Endothelial cell of umbilical vein (primary cell): ENCODE data around the gene TRPM3. TPM values are rescaled to one million over a fixed set of nuclear protein-coding genes. Genes with fewer than 3 reads are reported as not detected.

Source experiments
- BruUV-seq: library from RNA; stranded (reverse); fragments of 400-500 nt; replicated peaks from 2 replicates; lab custom pipeline; 2021; lab: Mats Ljungman, UMichigan
- CTCF ChIA-PET: fragments of 300-600, 350-600 bp; sonication (Branson Sonifier 250); formaldehyde crosslinking; loops from one replicate; lab custom pipeline; 2021; ENCODE audit warnings: antibody characterized with exemption, inconsistent platforms; lab: Charles Lee
- POLR2A ChIA-PET: fragments of 300-600, 350-600 bp; sonication (Branson Sonifier 250); formaldehyde crosslinking; loops from one replicate; lab custom pipeline; 2021; ENCODE audit warnings: antibody characterized with exemption, inconsistent platforms; lab: Charles Lee
- DNase-seq: peaks from one replicate; pipeline ENCODE4 v3.0.0-alpha.2; 2011; ENCODE audit warnings: low read depth, low spot score
- FAIRE-seq: peaks from 2 replicates; lab custom pipeline; 2011; peaks lifted over from hg19 to GRCh38; lab: Jason Lieb, UNC
- H2AFZ ChIP-seq: 2 replicates; pipeline ENCODE4 v1.6.0; 2012; ENCODE audit warnings: low read depth, low read length, control low read depth, inconsistent platforms
- H3K27ac ChIP-seq: 2 replicates; pipeline ENCODE4 v1.5.1; 2011; ENCODE audit warnings: low read depth, mild to moderate bottlenecking, control low read depth, low read length, moderate library complexity; ENCODE audit not compliant: insufficient read depth
- H3K27me3 ChIP-seq, 2 experiments: 2 replicates each; pipeline versions ENCODE4 v1.6.0 to v1.6.1; 2011; ENCODE audit warnings: low read length in 2 of 2, mixed read lengths in 1 of 2; ENCODE audit not compliant: control insufficient read depth in 2 of 2, insufficient read depth in 2 of 2
- H3K36me3 ChIP-seq, 2 experiments: 2 replicates in 1 of 2; 3 replicates in 1 of 2; pipeline ENCODE4 v1.5.1; 2011; ENCODE audit warnings: low read length in 2 of 2, mild to moderate bottlenecking in 1 of 2, moderate library complexity in 1 of 2; ENCODE audit not compliant: control insufficient read depth in 2 of 2, insufficient read depth in 2 of 2; ENCODE audit errors: extremely low read depth in 1 of 2
- H3K4me1 ChIP-seq: 3 replicates; pipeline ENCODE4 v1.5.1; 2011; ENCODE audit warnings: mild to moderate bottlenecking, low read length; ENCODE audit not compliant: control insufficient read depth, insufficient read depth; ENCODE audit errors: extremely low read depth
- H3K4me2 ChIP-seq: 2 replicates; pipeline ENCODE4 v1.6.1; 2011; ENCODE audit warnings: low read length, control low read depth, mixed read lengths; ENCODE audit not compliant: insufficient read depth
- H3K4me3 ChIP-seq, 3 experiments: fragments of 200-600 bp in 1 of 3; sonication (generic), shearing (Covaris generic) in 1 of 3; replicated peaks in 1 of 3; 2 replicates each; pipeline ENCODE4 v1.5.1; 2011 to 2016; ENCODE audit warnings: control low read depth in 3 of 3, low read length in 3 of 3, mild to moderate bottlenecking in 2 of 3, inconsistent platforms in 1 of 3, low read depth in 1 of 3, moderate library complexity in 1 of 3; ENCODE audit not compliant: insufficient read depth in 1 of 3
- H3K79me2 ChIP-seq: 2 replicates; pipeline ENCODE4 v1.6.0; 2012; ENCODE audit warnings: low read length, inconsistent platforms; ENCODE audit not compliant: control insufficient read depth, insufficient read depth
- H3K9ac ChIP-seq: replicated peaks from 2 replicates; pipeline ENCODE3; 2011; ENCODE audit warnings: low read length, control low read depth; ENCODE audit not compliant: insufficient read depth; ENCODE audit errors: extremely low read depth
- H3K9me1 ChIP-seq: replicated peaks from 3 replicates; pipeline ENCODE4 v1.6.0; 2011; ENCODE audit warnings: mild to moderate bottlenecking, low read length; ENCODE audit not compliant: control insufficient read depth, insufficient read depth; ENCODE audit errors: extremely low read depth
- H3K9me3 ChIP-seq: replicated peaks from 2 replicates; pipeline ENCODE4 v1.5.1; 2012; ENCODE audit warnings: low read length, inconsistent platforms; ENCODE audit not compliant: control insufficient read depth, insufficient read depth
- H4K20me1 ChIP-seq: replicated peaks from 2 replicates; pipeline ENCODE3; 2011; ENCODE audit warnings: mild to moderate bottlenecking, low read length; ENCODE audit not compliant: control insufficient read depth, insufficient read depth; ENCODE audit errors: extremely low read depth
- CTCF ChIP-seq, 2 donors: IDR thresholded peaks; 1 replicate in 1 of 2; 2 replicates in 1 of 2; pipeline ENCODE4 v1.5.1; 2011; ENCODE audit warnings: low read length in 2 of 2, mild to moderate bottlenecking in 2 of 2, moderate library complexity in 2 of 2, control low read depth in 1 of 2, inconsistent platforms in 1 of 2, low read depth in 1 of 2; ENCODE audit not compliant: insufficient read depth in 1 of 2; ENCODE audit errors: extremely low read depth in 1 of 2
- EZH2 ChIP-seq: IDR thresholded peaks from 2 replicates; pipeline ENCODE4 v1.6.1; 2012; ENCODE audit warnings: borderline replicate concordance, low read depth, mild to moderate bottlenecking, moderate library complexity, low read length, inconsistent platforms; ENCODE audit not compliant: severe bottlenecking
- FOS ChIP-seq: IDR thresholded peaks from 2 replicates; pipeline ENCODE4 v1.6.1; 2011; ENCODE audit warnings: mild to moderate bottlenecking, low read length, moderate library complexity, borderline replicate concordance; ENCODE audit not compliant: insufficient read depth
- GATA2 ChIP-seq: IDR thresholded peaks from 2 replicates; pipeline ENCODE4 v1.7.0; 2011; ENCODE audit warnings: low read depth, mild to moderate bottlenecking, moderate library complexity, mixed read lengths, low read length; ENCODE audit not compliant: insufficient read length, insufficient read depth
- JUN ChIP-seq: IDR thresholded peaks from 2 replicates; pipeline ENCODE4 v1.6.1; 2011; ENCODE audit warnings: borderline replicate concordance, low read depth; ENCODE audit not compliant: insufficient read length, insufficient read depth
- MAX ChIP-seq: IDR thresholded peaks from 2 replicates; pipeline ENCODE4 v1.6.1; 2011; ENCODE audit not compliant: insufficient read depth, insufficient read length
- MYC ChIP-seq: IDR thresholded peaks from one replicate; pipeline ENCODE4 v1.6.1; 2011; ENCODE audit warnings: mild to moderate bottlenecking, low read depth, low read length
- POLR2A ChIP-seq: IDR thresholded peaks from 2 replicates; pipeline ENCODE4 v1.6.1; 2012; ENCODE audit warnings: low read depth, mild to moderate bottlenecking, control low read depth, low read length
- POLR2AphosphoS5 ChIP-seq: IDR thresholded peaks from 2 replicates; pipeline ENCODE4 v1.6.1; 2012; ENCODE audit warnings: low read depth, mild to moderate bottlenecking, control low read depth, low read length, moderate library complexity; ENCODE audit not compliant: insufficient read depth
- dilution Hi-C: fragments of 300-500 bp; cut with MboI; formaldehyde crosslinking; loops from one replicate; pipeline ENCODE4 v1.15.0; 2019; ENCODE audit warnings: low sequenced_read_pairs; ENCODE audit not compliant: extremely low pct_ligation_motif_present
- intact Hi-C: fragments of 100-400 bp; cut with micrococcal nuclease; formaldehyde crosslinking; loops from one replicate; pipeline ENCODE4 v1.10.0; 2022
- polyA plus RNA-seq, 4 experiments: library from polyadenylated mRNA; depleted of rRNA in 3 of 4; stranded (reverse) in 3 of 4; unstranded in 1 of 4; fragments of >200 nt; gene quantifications; 2 replicates each; pipeline versions ENCODE4 v1.2.1 to v1.2.3, GENCODE V29; 2011 to 2012; ENCODE audit warnings: missing spikeins in 1 of 4
- total RNA-seq: library from RNA; stranded (reverse); gene quantifications from 2 replicates; pipeline ENCODE4 v1.2.3, GENCODE V29; 2021

Gene TRPM3
- total and polyA plus RNA-seq, 2 donors (not counting 3 experiments of a cell fraction or from before 2014, with no cell fraction given): 0.17 to 0.33 TPM

GRCh38 chr9:70959366-70959765, 162.1 kb downstream of the TRPM3 start:
- Histone ChIP-seq H3K27me3 (peaks cover 3 to 8% of the 10 kb centered on the region in 2 experiments), H3K9ac (no peak overlapping the region), H3K79me2 (no peaks in the 10 kb centered on the region), H3K4me3 (no peak overlapping the region), H3K9me3 (no peaks in the 10 kb centered on the region), H2AFZ (no peak overlapping the region), H3K36me3 (no peaks in the 10 kb centered on the region), H3K9me1 (no peaks in the 10 kb centered on the region), H3K4me1 (peaks cover 2% of the 10 kb centered on the region), H3K27ac (no peak overlapping the region), H3K4me2 (no peak overlapping the region), H4K20me1 (no peaks in the 10 kb centered on the region)
- DNase-seq (no peak), FAIRE-seq (no peak)
- dilution Hi-C loops (no loop called here), intact Hi-C loops (no loop called here)
- ChIA-PET POLR2A (no interaction called here), CTCF (interaction anchor here (0.7 to 0.9 kb wide), 2 partner anchors 35 to 94 kb away, joined by 3 read pairs; no protein-coding TSS in a partner anchor)
- no peak for TF ChIP-seq POLR2AphosphoS5
- TF ChIP-seq GATA2: no peak
- no peak for TF ChIP-seq POLR2A
- TF ChIP-seq MYC: no peak
- TF ChIP-seq CTCF (IDR thresholded peaks at IDR 0.05; ENCODE audit: extremely low read depth in 1 of 2, insufficient read depth in 1 of 2, low read depth in 1 of 2, low read length in 2 of 2): no peak
- TF ChIP-seq JUN: no peak
- TF ChIP-seq EZH2: no peak
- no peak for TF ChIP-seq MAX
- no peak for TF ChIP-seq FOS
- no TSS peak for BruUV-seq
